HEK293 (cell line): ENCODE measurements around the gene OPN1SW.

Experiments
- CTCF ChIA-PET: fragments of 350-600 bp; formaldehyde crosslinking; extraction: SDS; loops from one replicate; lab custom pipeline; 2021; ENCODE audit warnings: antibody characterized with exemption; lab: Yijun Ruan, JAX
- POLR2A ChIA-PET: fragments of 300-600 bp; formaldehyde crosslinking; extraction: SDS; loops from one replicate; lab custom pipeline; 2020; ENCODE audit warnings: antibody characterized with exemption, inconsistent platforms; lab: Yijun Ruan, JAX
- H3K27ac ChIP-seq: fragments of 200-500 bp; sonication (Bioruptor generic); 2 replicates; pipeline ENCODE4 v1.5.1; 2014; ENCODE audit warnings: low read depth, low read length, control low read depth, inconsistent platforms; ENCODE audit errors: extremely low read depth
- H3K36me3 ChIP-seq, 2 experiments: fragments of 200-500 bp in 1 of 2; sonication (Bioruptor generic) in 1 of 2; 1 replicate in 1 of 2; 2 replicates in 1 of 2; pipeline ENCODE4 v1.5.1; 2014 to 2017; ENCODE audit warnings: inconsistent platforms in 2 of 2, low read length in 2 of 2; ENCODE audit not compliant: control insufficient read depth in 2 of 2, insufficient read depth in 1 of 2
- H3K4me1 ChIP-seq: fragments of 200-500 bp; sonication (Bioruptor generic); 2 replicates; pipeline ENCODE4 v1.5.1; 2014; ENCODE audit warnings: mild to moderate bottlenecking, low read length, inconsistent platforms; ENCODE audit not compliant: control insufficient read depth, insufficient read depth
- H3K4me3 ChIP-seq: 2 replicates; pipeline ENCODE4 v1.5.1; 2011; ENCODE audit warnings: low read depth, mild to moderate bottlenecking, control low read depth, low read length, moderate library complexity
- H3K9me3 ChIP-seq: fragments of 200-500 bp; sonication (Bioruptor generic); 2 replicates; pipeline ENCODE4 v1.5.1; 2014; ENCODE audit warnings: low read depth, low read length, inconsistent platforms; ENCODE audit not compliant: control insufficient read depth, insufficient read depth
- KLF1 ChIP-seq: fragments of 450-650 bp; formaldehyde crosslinking; IDR thresholded peaks from 2 replicates; pipeline ENCODE4 v1.5.1; 2016; ENCODE audit warnings: missing biosample characterization, missing genetic modification characterization
- REPIN1 ChIP-seq: fragments of 450-650 bp; formaldehyde crosslinking; IDR thresholded peaks from 2 replicates; pipeline ENCODE4 v1.5.1; 2017; ENCODE audit warnings: missing biosample characterization, missing genetic modification characterization, low read depth
- SP3 ChIP-seq: fragments of 450-650 bp; formaldehyde crosslinking; IDR thresholded peaks from 2 replicates; pipeline ENCODE4 v1.5.1; 2016; ENCODE audit warnings: missing biosample characterization, missing genetic modification characterization
- TCF7L2 ChIP-seq: IDR thresholded peaks from 2 replicates; pipeline ENCODE4 v1.6.1; 2011; ENCODE audit warnings: low read depth, mild to moderate bottlenecking, inconsistent platforms, low read length, moderate library complexity, borderline replicate concordance
- WT1 ChIP-seq: fragments of 450-650 bp; formaldehyde crosslinking; IDR thresholded peaks from 2 replicates; pipeline ENCODE4 v1.5.1; 2016; ENCODE audit warnings: missing biosample characterization, missing genetic modification characterization
- ZEB2 ChIP-seq: fragments of 450-650 bp; formaldehyde crosslinking; IDR thresholded peaks from 2 replicates; pipeline ENCODE4 v1.5.1; 2016; ENCODE audit warnings: missing biosample characterization, missing genetic modification characterization
- ZNF132 ChIP-seq: fragments of 450-650 bp; formaldehyde crosslinking; IDR thresholded peaks from 2 replicates; pipeline ENCODE4 v1.5.1; 2017; ENCODE audit warnings: missing biosample characterization, missing genetic modification characterization, borderline replicate concordance
- ZNF174 ChIP-seq: fragments of 450-650 bp; formaldehyde crosslinking; IDR thresholded peaks from 2 replicates; pipeline ENCODE4 v1.5.0; 2017; ENCODE audit warnings: missing biosample characterization, mild to moderate bottlenecking, missing genetic modification characterization
- ZNF211 ChIP-seq: fragments of 450-650 bp; formaldehyde crosslinking; IDR thresholded peaks from 2 replicates; pipeline ENCODE4 v1.5.1; 2016; ENCODE audit warnings: low read depth, missing biosample characterization, missing genetic modification characterization
- ZNF24 ChIP-seq: fragments of 450-650 bp; formaldehyde crosslinking; IDR thresholded peaks from 2 replicates; pipeline ENCODE4 v1.5.1; 2016; ENCODE audit warnings: missing biosample characterization, missing genetic modification characterization
- ZNF292 ChIP-seq: fragments of 450-650 bp; formaldehyde crosslinking; IDR thresholded peaks from 2 replicates; pipeline ENCODE4 v1.5.1; 2016; ENCODE audit warnings: low read depth, missing biosample characterization, missing genetic modification characterization, borderline replicate concordance
- ZNF37A ChIP-seq: fragments of 450-650 bp; IDR thresholded peaks from 2 replicates; pipeline ENCODE4 v1.5.1; 2018; ENCODE audit warnings: missing biosample characterization, missing genetic modification characterization
- ZNF521 ChIP-seq: fragments of 450-650 bp; formaldehyde crosslinking; IDR thresholded peaks from 2 replicates; pipeline ENCODE4 v1.5.1; 2017; ENCODE audit warnings: missing biosample characterization, mild to moderate bottlenecking, missing genetic modification characterization
- ZNF571 ChIP-seq: fragments of 450-650 bp; formaldehyde crosslinking; IDR thresholded peaks from 2 replicates; pipeline ENCODE4 v1.5.0; 2017; ENCODE audit warnings: missing biosample characterization, missing genetic modification characterization
- ZNF585B ChIP-seq: fragments of 450-650 bp; formaldehyde crosslinking; IDR thresholded peaks from 2 replicates; pipeline ENCODE4 v1.5.1; 2016; ENCODE audit warnings: missing biosample characterization, missing genetic modification characterization
- ZNF610 ChIP-seq: fragments of 450-650 bp; formaldehyde crosslinking; IDR thresholded peaks from 2 replicates; pipeline ENCODE4 v1.5.1; 2016; ENCODE audit warnings: missing biosample characterization, missing genetic modification characterization, borderline replicate concordance
- ZNF629 ChIP-seq: fragments of 450-650 bp; formaldehyde crosslinking; IDR thresholded peaks from 2 replicates; pipeline ENCODE4 v1.5.1; 2017; ENCODE audit warnings: missing biosample characterization, missing genetic modification characterization
- ZNF701 ChIP-seq: fragments of 450-650 bp; formaldehyde crosslinking; IDR thresholded peaks from 2 replicates; pipeline ENCODE4 v1.5.1; 2016; ENCODE audit warnings: missing biosample characterization, missing genetic modification characterization
- ZNF776 ChIP-seq: fragments of 450-650 bp; formaldehyde crosslinking; IDR thresholded peaks from 2 replicates; pipeline ENCODE4 v1.5.0; 2017; ENCODE audit warnings: missing biosample characterization, missing genetic modification characterization, borderline replicate concordance
- TF ChIP-seq, protein P1 (sequence below): fragments of 450-650 bp; formaldehyde crosslinking; IDR thresholded peaks from 2 replicates; pipeline ENCODE4 v1.5.1; 2017; ENCODE audit warnings: missing biosample characterization, missing genetic modification characterization

Gene OPN1SW

DNA sequence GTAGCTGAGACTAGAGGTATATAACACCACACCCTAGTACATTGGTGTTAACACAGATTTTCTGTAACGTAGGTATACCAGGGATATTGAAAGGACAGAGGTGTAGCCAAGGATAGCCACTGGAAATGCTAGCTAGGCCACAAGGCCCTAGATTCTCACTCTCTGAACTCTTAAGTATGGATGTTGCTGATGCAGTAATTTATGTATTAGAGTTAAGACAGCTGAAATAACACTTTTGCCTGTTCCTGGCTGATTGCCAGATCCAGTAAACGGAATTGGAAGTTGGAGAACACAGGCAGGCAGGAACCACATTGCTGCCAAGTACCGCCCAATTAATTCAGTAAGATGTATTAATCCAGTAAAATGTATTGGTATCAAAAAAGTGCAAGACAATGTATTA is 34.6 kb downstream of the OPN1SW start:
- CTCF ChIA-PET = interaction anchor here (0.6 to 2.0 kb wide), 6 partner anchors 12 to 313 kb away, joined by 3 to 5 read pairs (median 4); no protein-coding TSS in a partner anchor
- Histone ChIP-seq H3K4me1 (peaks cover 3% of the 10 kb centered on the region; the same call in 1 of the 2 replicates), H3K4me3 (peak overlapping the region; percentile 12), H3K36me3 (no peaks in the 10 kb centered on the region), H3K9me3 (no peaks in the 10 kb centered on the region)
- TF ChIP-seq KLF1 = 0 out of 2 replicates have a peak, but pooled peaks have one; percentile 10
- no peak for TF ChIP-seq ZNF521 (tag by site-specific recombination)
- TF ChIP-seq WT1 (tag by site-specific recombination) = no peak
- TF ChIP-seq ZNF610 (tag by site-specific recombination) = no peak
- TF ChIP-seq, all 188 proteins: peak for 1
- POLR2A ChIA-PET = no interaction called here
- H3K27ac ChIP-seq = no peak overlapping the region

DNA sequence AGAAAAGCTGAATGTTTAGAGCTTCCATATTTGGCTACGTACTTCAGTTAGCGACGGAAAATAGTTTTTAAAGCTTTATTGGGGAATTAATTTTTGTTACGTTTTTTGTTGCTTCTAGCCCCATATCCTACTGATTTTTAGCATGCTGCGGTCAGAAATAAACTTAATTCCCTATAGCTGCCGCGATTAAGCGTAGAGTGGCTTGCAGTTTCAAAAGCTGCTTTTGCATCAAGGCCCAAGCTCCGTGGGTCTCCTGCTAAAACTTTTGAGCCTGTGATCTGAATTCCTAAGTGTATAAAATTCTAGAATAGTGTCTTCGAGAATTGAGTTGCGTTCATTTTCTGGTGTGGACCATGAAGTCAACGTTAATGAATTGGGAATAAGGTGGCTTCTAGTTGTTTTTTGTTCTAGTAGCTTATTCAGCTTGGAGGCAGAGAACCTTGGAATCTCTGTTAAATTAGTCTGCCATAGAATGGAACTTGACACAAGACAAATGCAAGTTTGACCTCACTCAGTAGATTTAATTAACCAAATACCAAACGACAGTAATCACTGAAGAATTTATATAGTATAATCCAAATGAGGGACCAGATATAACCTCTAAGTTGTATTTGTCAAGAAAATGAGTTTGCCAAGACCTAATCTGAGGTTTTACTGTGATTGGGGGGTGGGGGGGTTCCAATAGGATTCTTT is 35.5 kb downstream of the OPN1SW start:
- Histone ChIP-seq H3K27ac (peak overlapping the region; percentile 58; the same call in 1 of the 2 replicates), H3K36me3 (no peaks in the 10 kb centered on the region), H3K4me1 (peaks cover 3% of the 10 kb centered on the region; the same call in 1 of the 2 replicates), H3K9me3 (no peaks in the 10 kb centered on the region), H3K4me3 (peak overlapping the region; percentile 89)
- TF ChIP-seq ZNF585B = no peak
- TF ChIP-seq ZNF701 (tag by site-specific recombination) = no peak
- no peak for TF ChIP-seq ZNF610 (tag by site-specific recombination)
- TF ChIP-seq, protein P1, sequence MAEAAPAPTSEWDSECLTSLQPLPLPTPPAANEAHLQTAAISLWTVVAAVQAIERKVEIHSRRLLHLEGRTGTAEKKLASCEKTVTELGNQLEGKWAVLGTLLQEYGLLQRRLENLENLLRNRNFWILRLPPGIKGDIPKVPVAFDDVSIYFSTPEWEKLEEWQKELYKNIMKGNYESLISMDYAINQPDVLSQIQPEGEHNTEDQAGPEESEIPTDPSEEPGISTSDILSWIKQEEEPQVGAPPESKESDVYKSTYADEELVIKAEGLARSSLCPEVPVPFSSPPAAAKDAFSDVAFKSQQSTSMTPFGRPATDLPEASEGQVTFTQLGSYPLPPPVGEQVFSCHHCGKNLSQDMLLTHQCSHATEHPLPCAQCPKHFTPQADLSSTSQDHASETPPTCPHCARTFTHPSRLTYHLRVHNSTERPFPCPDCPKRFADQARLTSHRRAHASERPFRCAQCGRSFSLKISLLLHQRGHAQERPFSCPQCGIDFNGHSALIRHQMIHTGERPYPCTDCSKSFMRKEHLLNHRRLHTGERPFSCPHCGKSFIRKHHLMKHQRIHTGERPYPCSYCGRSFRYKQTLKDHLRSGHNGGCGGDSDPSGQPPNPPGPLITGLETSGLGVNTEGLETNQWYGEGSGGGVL (tag by site-specific recombination) = no peak
- no peak for TF ChIP-seq REPIN1 (tag by site-specific recombination)
- no peak for TF ChIP-seq ZNF629
- no peak for TF ChIP-seq ZNF37A (tag by site-specific recombination)
- no peak for TF ChIP-seq ZNF174 (tag by site-specific recombination)
- TF ChIP-seq ZNF211 = no peak
- TF ChIP-seq ZNF292 = no peak
- TF ChIP-seq ZNF24 (tag by site-specific recombination) = no peak
- no peak for TF ChIP-seq TCF7L2
- no peak for TF ChIP-seq ZNF571 (tag by site-specific recombination)
- no peak for TF ChIP-seq ZNF776
- TF ChIP-seq ZNF132 (tag by site-specific recombination) = no peak
- no peak for TF ChIP-seq SP3 (tag by site-specific recombination)
- TF ChIP-seq ZEB2 = no peak
- POLR2A ChIA-PET = interaction anchor here (0.8 to 2.3 kb wide), 5 partner anchors 8 to 315 kb away, joined by 3 to 8 read pairs (median 4); partner anchors contain the start of gene TNPO3
- CTCF ChIA-PET = interaction anchor here (0.6 to 2.0 kb wide), 7 partner anchors 9 to 1344 kb away, joined by 3 to 5 read pairs (median 4); no protein-coding TSS in a partner anchor
